ENCODE data around the gene BAZ2B.

DNA sequence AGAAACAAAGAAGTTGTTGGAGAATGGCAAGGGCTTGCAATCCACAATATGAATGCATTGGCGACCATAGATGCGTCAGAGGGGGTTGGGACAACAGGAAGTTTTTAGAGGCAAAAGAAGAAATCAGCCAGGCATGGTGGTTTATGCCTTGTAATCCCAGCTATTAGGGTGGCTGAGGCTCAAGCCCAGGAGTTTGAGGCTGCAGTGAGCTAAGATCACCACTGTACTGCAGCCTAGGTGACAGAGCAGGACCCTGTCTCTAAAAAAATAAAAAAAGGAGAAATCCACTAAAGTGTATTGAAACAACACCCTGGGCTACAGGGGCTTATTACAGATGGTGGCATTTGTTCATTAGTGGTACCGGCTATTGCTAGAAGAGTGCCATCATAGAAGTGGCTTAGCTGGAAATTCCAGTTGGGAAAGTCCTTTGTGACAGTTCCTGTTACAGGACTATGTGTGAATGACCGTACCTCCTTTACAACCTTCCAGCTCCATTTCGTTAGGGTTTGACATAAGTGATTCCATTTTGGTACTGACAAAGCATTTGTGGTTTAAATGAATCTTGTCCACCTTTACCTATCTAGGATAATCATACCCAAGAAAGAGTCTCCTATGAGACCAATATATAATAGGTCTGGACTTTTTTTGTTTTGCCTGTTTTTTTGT, 319.2 kb downstream of the BAZ2B start:
- TF ChIP-seq, protein P1, sequence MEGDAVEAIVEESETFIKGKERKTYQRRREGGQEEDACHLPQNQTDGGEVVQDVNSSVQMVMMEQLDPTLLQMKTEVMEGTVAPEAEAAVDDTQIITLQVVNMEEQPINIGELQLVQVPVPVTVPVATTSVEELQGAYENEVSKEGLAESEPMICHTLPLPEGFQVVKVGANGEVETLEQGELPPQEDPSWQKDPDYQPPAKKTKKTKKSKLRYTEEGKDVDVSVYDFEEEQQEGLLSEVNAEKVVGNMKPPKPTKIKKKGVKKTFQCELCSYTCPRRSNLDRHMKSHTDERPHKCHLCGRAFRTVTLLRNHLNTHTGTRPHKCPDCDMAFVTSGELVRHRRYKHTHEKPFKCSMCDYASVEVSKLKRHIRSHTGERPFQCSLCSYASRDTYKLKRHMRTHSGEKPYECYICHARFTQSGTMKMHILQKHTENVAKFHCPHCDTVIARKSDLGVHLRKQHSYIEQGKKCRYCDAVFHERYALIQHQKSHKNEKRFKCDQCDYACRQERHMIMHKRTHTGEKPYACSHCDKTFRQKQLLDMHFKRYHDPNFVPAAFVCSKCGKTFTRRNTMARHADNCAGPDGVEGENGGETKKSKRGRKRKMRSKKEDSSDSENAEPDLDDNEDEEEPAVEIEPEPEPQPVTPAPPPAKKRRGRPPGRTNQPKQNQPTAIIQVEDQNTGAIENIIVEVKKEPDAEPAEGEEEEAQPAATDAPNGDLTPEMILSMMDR (IDR thresholded peaks at IDR 0.05; ENCODE audit: borderline replicate concordance, extremely low read depth, low read length, poor library complexity, severe bottlenecking) = no peak
- TF ChIP-seq EZH2 (IDR thresholded peaks at IDR 0.05; ENCODE audit: borderline replicate concordance, low read depth, low read length, severe bottlenecking) = no peak
